Left ventricle myocardium inferior (tissue), 1 donor: Measurements from ENCODE around the gene SYTL3. TPM values are rescaled to one million over a fixed set of nuclear protein-coding genes. Genes with fewer than 3 reads are reported as not detected.

Experiments used
- DNase-seq: peaks from one replicate; pipeline ENCODE4 v3.0.0-alpha.2; 2020
- H3K27ac ChIP-seq: fragments of 200-600 bp; replicated peaks from 2 replicates; pipeline ENCODE4 v1.8.0; 2021
- H3K27me3 ChIP-seq: fragments of 200-600 bp; 2 replicates; pipeline ENCODE4 v1.8.0; 2021; ENCODE audit warnings: low read depth
- H3K36me3 ChIP-seq: fragments of 200-600 bp; 2 replicates; pipeline ENCODE4 v1.8.0; 2021
- H3K4me1 ChIP-seq: fragments of 200-600 bp; 2 replicates; pipeline ENCODE4 v1.8.0; 2021
- H3K4me3 ChIP-seq: fragments of 200-600 bp; 2 replicates; pipeline ENCODE4 v1.8.0; 2021; ENCODE audit warnings: mild to moderate bottlenecking, moderate library complexity
- H3K9me3 ChIP-seq: fragments of 200-600 bp; replicated peaks from 2 replicates; pipeline ENCODE4 v1.8.0; 2021
- intact Hi-C: fragments of 100-400 bp; cut with micrococcal nuclease; formaldehyde crosslinking; loops from one replicate; pipeline ENCODE4 v1.11.0; 2022
- total RNA-seq: library from RNA; stranded (reverse); fragmentation: NEBNext Ultra II Directional; extraction: Animal tissue kit (Norgen Biotek cat#: 25700); gene quantifications from one replicate; pipeline ENCODE4 v1.2.1, GENCODE V29; 2021
- TF ChIP-seq, protein P1 (sequence below): fragments of 200-600 bp; IDR thresholded peaks from 2 replicates; pipeline ENCODE4 v1.8.0; 2021; ENCODE audit warnings: antibody characterized with exemption, mild to moderate bottlenecking, borderline replicate concordance
- donor health status: DM: no; HTN: yes; CAD: no; lungs with severe emphysema.

The SYTL3 gene
- total RNA-seq, 1 donor from 2014 or later = 11.2 TPM

DNA sequence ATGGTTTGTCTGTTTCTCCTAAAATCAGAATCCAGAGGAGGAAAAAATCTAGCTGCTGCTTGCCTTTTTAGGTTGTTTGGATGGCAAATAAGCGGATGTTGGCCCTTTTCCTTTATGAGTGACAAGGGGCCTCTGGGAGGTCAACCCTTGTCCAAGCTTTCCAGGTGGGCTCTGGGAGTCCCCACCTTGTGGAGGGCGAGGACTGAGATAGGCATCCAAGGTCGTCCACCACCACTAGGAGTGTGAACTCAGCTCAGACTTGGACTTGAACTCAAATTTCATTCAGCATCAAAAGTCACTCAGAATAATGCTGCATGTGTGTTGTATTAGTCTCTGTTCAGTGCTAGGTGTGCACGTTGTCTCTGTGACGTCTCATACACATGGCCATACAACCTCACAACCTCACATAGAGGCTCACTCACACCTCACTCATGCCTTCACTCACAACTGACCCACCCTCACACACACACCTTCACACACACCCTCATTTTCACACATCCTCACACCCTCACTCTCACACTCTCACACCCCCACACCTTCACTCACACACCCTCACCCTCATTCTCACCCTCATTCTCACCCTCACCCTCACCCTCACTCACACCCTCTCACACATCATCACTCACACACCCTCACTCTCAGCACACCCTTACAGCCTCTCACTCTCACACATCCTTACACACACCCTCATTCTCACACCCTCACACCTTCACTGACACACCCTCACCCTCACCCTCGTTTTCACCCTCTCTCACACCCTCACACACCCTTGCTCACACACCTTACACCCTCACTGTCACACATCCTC lies 23.3 kb upstream of the SYTL3 start:
- TF ChIP-seq, protein P1, sequence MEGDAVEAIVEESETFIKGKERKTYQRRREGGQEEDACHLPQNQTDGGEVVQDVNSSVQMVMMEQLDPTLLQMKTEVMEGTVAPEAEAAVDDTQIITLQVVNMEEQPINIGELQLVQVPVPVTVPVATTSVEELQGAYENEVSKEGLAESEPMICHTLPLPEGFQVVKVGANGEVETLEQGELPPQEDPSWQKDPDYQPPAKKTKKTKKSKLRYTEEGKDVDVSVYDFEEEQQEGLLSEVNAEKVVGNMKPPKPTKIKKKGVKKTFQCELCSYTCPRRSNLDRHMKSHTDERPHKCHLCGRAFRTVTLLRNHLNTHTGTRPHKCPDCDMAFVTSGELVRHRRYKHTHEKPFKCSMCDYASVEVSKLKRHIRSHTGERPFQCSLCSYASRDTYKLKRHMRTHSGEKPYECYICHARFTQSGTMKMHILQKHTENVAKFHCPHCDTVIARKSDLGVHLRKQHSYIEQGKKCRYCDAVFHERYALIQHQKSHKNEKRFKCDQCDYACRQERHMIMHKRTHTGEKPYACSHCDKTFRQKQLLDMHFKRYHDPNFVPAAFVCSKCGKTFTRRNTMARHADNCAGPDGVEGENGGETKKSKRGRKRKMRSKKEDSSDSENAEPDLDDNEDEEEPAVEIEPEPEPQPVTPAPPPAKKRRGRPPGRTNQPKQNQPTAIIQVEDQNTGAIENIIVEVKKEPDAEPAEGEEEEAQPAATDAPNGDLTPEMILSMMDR = no peak
- H3K27ac ChIP-seq = no peak overlapping the region
- H3K36me3 ChIP-seq = peaks cover 36% of the 10 kb centered on the region
- peaks cover 41% of the 10 kb centered on the region for H3K4me1 ChIP-seq
- no peak overlapping the region for H3K4me3 ChIP-seq
- H3K27me3 ChIP-seq = no peaks in the 10 kb centered on the region
- no peak for DNase-seq
- no peaks in the 10 kb centered on the region for H3K9me3 ChIP-seq
- intact Hi-C loops = no loop called here

DNA sequence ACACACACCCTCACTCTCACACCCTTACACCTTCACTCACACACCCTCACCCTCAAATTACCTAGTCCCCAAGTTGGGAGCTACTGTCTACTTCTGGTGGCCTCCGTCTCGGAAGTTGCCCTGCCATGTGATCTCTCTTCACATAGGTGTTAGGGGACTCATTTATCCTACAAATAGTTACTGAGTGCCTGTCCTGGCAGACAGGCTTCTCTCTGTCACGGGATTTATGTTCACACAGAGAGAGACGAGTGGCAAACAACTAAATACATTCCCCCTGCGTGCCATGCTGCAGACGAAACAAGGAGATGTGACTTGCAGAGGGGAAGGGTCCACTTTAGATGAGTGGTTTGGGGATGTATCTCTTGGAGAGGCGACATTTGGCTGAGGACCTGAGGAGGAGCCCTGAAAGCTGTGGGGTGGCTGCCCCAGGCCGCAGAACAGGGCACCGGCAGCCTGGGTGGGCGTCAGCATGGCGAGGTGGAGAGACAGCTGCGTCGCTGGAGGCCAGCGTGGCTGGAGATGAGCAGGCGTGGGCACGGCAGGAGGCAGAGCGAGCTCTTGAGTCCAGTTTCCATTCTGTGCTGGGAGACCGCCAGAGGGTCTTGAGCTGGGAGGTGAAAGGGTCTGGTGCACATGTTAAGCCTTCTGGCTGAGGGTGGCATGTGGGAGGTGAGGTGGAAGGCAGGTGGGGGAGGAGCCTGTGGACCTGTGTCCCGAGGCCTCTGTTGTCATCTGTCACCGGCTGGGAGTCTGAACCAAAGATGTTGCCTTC lies 22.5 kb upstream of the SYTL3 start:
- intact Hi-C loops = no loop called here
- Histone ChIP-seq H3K27me3 (no peaks in the 10 kb centered on the region), H3K4me1 (peaks cover 49% of the 10 kb centered on the region), H3K27ac (peak overlapping the region; percentile 18), H3K9me3 (no peaks in the 10 kb centered on the region), H3K36me3 (peaks cover 28% of the 10 kb centered on the region), H3K4me3 (no peak overlapping the region)
- TF ChIP-seq, protein P1 = no peak
- DNase-seq = no peak

DNA sequence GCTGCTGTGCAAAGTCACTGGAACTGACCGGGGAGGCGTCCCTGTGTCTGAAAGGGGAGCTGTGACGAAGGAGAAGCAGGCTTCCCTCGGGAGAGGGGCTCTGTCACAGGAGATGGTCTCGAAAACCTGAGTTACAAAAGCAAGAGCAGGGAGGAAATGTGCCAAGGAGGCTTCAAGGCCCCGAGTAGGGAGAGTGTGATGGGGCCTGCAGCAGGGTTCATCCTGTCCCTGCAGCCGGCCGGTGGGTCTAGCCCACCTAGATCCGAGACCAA lies 22.0 kb upstream of the SYTL3 start:
- intact Hi-C loops = no loop called here
- Histone ChIP-seq H3K4me3 (no peak overlapping the region), H3K4me1 (peaks cover 53% of the 10 kb centered on the region), H3K36me3 (peaks cover 26% of the 10 kb centered on the region), H3K27me3 (no peaks in the 10 kb centered on the region), H3K27ac (no peak overlapping the region), H3K9me3 (no peaks in the 10 kb centered on the region)
- DNase-seq = no peak
- TF ChIP-seq, protein P1 = no peak

DNA sequence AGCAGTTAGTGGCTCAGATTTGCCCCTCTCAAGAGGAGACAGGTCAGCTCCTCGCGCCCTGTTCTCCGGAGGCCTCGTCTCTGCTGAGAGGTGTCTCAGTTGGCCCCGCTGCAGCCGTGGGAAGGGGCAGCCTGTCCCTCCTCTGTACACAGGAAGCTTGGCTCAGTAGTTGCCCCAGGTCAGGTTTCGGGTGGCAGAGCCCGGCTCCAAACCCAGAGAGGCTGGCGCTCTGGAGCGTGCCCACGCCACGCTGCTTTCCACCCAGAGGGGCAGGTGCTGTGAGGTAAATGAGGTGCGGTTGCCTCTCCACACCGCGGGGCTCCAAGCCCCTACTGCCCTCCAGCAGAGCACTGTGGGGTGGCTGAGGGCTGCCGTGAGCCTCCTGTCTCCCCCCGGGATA lies 21.3 kb upstream of the SYTL3 start:
- Histone ChIP-seq H3K4me3 (no peak overlapping the region), H3K27me3 (no peaks in the 10 kb centered on the region), H3K36me3 (peaks cover 26% of the 10 kb centered on the region), H3K9me3 (no peaks in the 10 kb centered on the region), H3K4me1 (peaks cover 53% of the 10 kb centered on the region), H3K27ac (peak overlapping the region; percentile 38)
- no peak for DNase-seq
- intact Hi-C loops = no loop called here
- TF ChIP-seq, protein P1 = no peak

DNA sequence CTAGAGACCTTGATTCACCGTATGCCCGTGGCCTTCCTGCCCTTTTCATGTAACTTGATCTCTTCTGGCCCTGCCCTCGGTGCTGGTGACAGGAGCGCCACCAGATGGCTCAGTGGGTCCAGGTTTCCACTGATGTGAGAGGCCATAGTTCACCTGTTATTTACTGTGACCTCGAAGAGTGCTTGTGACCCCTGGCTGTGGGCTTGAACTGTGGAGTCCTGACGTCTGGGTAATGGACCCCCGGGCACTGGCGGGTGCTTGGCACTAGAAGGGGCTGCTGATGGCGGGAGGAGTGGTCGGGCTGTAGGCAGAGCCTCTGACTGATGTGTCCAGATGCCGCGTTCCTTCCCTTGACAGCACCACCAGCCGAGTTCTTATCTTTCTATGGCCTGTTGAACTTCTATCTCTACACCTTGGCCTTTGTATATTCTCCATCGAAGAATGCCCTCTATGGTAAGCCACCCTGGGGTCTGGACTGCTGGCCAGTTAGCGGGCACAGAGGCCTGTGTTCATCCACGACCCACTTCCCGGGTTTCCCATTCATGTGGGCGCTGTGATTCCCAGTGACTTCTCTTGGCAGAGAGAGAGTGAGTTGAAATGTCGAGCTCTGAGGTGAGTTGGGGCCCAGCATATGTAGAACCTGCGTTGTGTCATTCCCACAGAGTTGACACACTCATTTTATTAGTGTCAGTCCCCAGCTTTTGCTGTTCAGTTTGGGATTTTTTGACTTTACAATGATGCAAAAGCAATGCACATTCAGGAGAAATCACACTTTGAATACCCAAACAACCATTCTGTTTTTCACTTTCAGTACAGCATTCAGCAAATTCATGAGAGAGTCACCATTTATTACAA lies 20.3 kb upstream of the SYTL3 start:
- H3K27ac ChIP-seq = peak overlapping the region; percentile 38

More for the DNA sequence above, 20.3 kb upstream of the SYTL3 start:
- Histone ChIP-seq H3K9me3 (no peaks in the 10 kb centered on the region), H3K36me3 (peaks cover 21% of the 10 kb centered on the region), H3K4me3 (no peak overlapping the region), H3K4me1 (peaks cover 53% of the 10 kb centered on the region), H3K27me3 (no peaks in the 10 kb centered on the region)
- DNase-seq = no peak
- intact Hi-C loops = no loop called here
- TF ChIP-seq, protein P1 = peak; percentile 56
